Liver (tissue), 9 donors: ENCODE results near the gene TMEM266. TPM values are rescaled to one million over a fixed set of nuclear protein-coding genes. Genes with fewer than 3 reads are reported as not detected.

Experiments
- DNase-seq: peaks from one replicate; pipeline ENCODE4 v3.0.0-alpha.2; 2017; ENCODE audit warnings: low spot score
- H3K27ac ChIP-seq, 2 donors: one replicate each; pipeline ENCODE4 v1.7.0; 2013; ENCODE audit warnings: inconsistent platforms in 2 of 2, low read length in 2 of 2, control low read depth in 1 of 2, low read depth in 1 of 2, mild to moderate bottlenecking in 1 of 2
- H3K27me3 ChIP-seq, 4 donors: one replicate each; pipeline versions ENCODE4 v1.6.1 to v1.7.0; 2013; ENCODE audit warnings: low read length in 3 of 4, inconsistent platforms in 1 of 4, mild to moderate bottlenecking in 1 of 4, moderate library complexity in 1 of 4; ENCODE audit not compliant: control insufficient read depth in 4 of 4, insufficient read depth in 4 of 4
- H3K36me3 ChIP-seq, 4 donors: one replicate each; pipeline versions ENCODE4 v1.6.1 to v1.7.0; 2013; ENCODE audit warnings: low read length in 3 of 4, mild to moderate bottlenecking in 3 of 4, low read depth in 1 of 4, moderate library complexity in 1 of 4; ENCODE audit not compliant: control insufficient read depth in 4 of 4, insufficient read depth in 3 of 4
- H3K4me1 ChIP-seq, 4 donors: one replicate each; pipeline versions ENCODE4 v1.6.1 to v1.7.0; 2013; ENCODE audit warnings: low read length in 3 of 4, mild to moderate bottlenecking in 3 of 4, moderate library complexity in 1 of 4; ENCODE audit not compliant: control insufficient read depth in 4 of 4, insufficient read depth in 4 of 4
- H3K4me3 ChIP-seq, 3 donors: one replicate each; pipeline versions ENCODE4 v1.6.1 to v1.7.0; 2013; ENCODE audit warnings: low read length in 3 of 3, control low read depth in 1 of 3, low read depth in 1 of 3, mild to moderate bottlenecking in 1 of 3
- H3K9ac ChIP-seq, 2 donors: one replicate each; pipeline ENCODE4 v1.7.0; 2013; ENCODE audit warnings: low read length in 2 of 2, mild to moderate bottlenecking in 2 of 2, moderate library complexity in 2 of 2, control low read depth in 1 of 2, low read depth in 1 of 2
- H3K9me3 ChIP-seq, 4 donors: one replicate each; pipeline versions ENCODE4 v1.6.1 to v1.7.0; 2013; ENCODE audit warnings: low read length in 3 of 4; ENCODE audit not compliant: control insufficient read depth in 4 of 4
- EGR1 ChIP-seq, 2 donors: IDR thresholded peaks; 2 replicates each; pipeline ENCODE4 v1.6.1; 2016 to 2018; ENCODE audit warnings: antibody characterized with exemption in 2 of 2, low read depth in 2 of 2
- FOXA1 ChIP-seq: IDR thresholded peaks from 2 replicates; pipeline ENCODE4 v1.6.1; 2016; ENCODE audit warnings: antibody characterized with exemption
- GABPA ChIP-seq, 2 donors: IDR thresholded peaks in 1 of 2; conservative IDR thresholded peaks in 1 of 2; 2 replicates each; pipeline ENCODE4 v1.6.1; 2016; ENCODE audit warnings: antibody characterized with exemption in 2 of 2, mild to moderate bottlenecking in 1 of 2, moderate library complexity in 1 of 2
- SP1 ChIP-seq: IDR thresholded peaks from 2 replicates; pipeline ENCODE4 v1.6.1; 2018; ENCODE audit warnings: antibody characterized with exemption, mild to moderate bottlenecking
- WGBS: extraction: QIAGEN DNeasy Blood & Tissue Kit; methylation state at CpG from one replicate; pipeline ENCODE4 v1.1.7; 2013; 5-methylcytosine and 5-hydroxymethylcytosine counted together
- polyA plus RNA-seq, 2 donors: library from polyadenylated mRNA; stranded (reverse) in 1 of 2; unstranded in 1 of 2; fragments of 200-250 nt in 1 of 2; fragments of >200 nt in 1 of 2; fragmentation: Nextera tagmentation in 1 of 2; extraction: Ambion mirVana in 1 of 2; gene quantifications; one replicate each; pipeline versions ENCODE4 v1.2.1 to v1.2.3, GENCODE V29; 2013 to 2015
- total RNA-seq, 2 donors: library from RNA; depleted of rRNA; stranded (reverse); fragments of >200 nt; gene quantifications; one replicate each; pipeline ENCODE4 v1.2.3, GENCODE V29; 2014
- TF ChIP-seq, protein P1 (sequence below): IDR thresholded peaks from 2 replicates; pipeline ENCODE4 v1.6.1; 2016; ENCODE audit warnings: antibody characterized with exemption
- donor health status: healthy.
- donor health status: healthy.
- donor health status: healthy.
- donor health status: healthy.
- donor health status: healthy.

TMEM266 gene
- total and polyA plus RNA-seq, 4 donors: 0.25 to 1.3 TPM; not detected in 2

DNA sequence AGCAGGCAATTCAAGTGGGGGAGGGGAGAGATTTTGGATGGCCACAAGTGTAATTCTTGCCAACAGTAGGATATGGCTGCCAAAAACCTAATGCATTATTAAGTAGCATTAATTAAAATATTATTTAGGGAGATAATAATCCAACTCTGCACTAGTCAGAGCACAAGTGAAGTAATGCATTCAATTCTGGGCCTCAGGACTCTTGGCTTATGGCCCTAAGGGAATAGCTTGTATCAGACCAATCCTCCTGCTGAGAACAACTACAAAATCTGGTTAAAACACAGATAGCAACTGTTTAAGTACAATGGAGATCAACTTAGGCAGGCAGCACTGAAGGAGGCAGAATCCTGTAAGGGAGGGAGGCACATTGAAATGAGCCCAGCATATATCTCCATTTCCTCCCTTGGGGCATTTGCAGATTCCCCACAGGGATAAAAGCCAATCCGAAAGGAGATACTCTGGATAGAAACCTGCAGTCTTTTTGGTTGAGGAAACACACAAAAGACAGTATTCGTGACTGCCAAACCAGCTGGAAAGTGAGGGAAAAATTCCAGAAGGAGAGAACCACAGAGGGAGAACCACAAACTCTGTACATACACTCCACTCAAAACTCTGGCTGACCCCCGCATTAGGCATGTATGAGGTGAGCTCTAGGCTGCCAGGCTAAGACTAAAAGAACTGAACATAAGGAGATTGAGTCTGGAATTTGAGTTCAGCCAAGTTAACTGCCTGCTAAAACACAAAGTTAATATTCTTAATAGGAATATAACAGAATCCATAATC lies 194.1 kb downstream of the TMEM266 start:
- DNase-seq: no peak
- TF ChIP-seq FOXA1: no peak
- TF ChIP-seq, protein P1, sequence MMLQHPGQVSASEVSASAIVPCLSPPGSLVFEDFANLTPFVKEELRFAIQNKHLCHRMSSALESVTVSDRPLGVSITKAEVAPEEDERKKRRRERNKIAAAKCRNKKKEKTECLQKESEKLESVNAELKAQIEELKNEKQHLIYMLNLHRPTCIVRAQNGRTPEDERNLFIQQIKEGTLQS: no peak
- TF ChIP-seq SP1: no peak
- no peak for TF ChIP-seq GABPA (IDR thresholded peaks at IDR 0.05 in 1 of 2, conservative IDR thresholded peaks at IDR 0.05 in 1 of 2)
- no peak for TF ChIP-seq EGR1 (IDR thresholded peaks at IDR 0.05; ENCODE audit: low read depth in 2 of 2)
- Histone ChIP-seq H3K4me3 (no peak overlapping the region), H3K9ac (no peak overlapping the region), H3K36me3 (peaks cover 0 to 8% (median 4%) of the 10 kb centered on the region in 4 donors), H3K4me1 (no peaks in the 10 kb centered on the region), H3K27me3 (no peaks in the 10 kb centered on the region), H3K27ac (no peak overlapping the region), H3K9me3 (no peaks in the 10 kb centered on the region)
- WGBS: 88% methylated on average over 3 of the region's 3 CpGs

Other genes with a start within 250 kb of the TMEM266 start
- gene UBE2Q2, start 216.5 kb upstream of the TMEM266 start, total RNA-seq: 10 to 100 TPM in 1 of 2 donors, 1 to 10 TPM in 1; 6.5 to 14.4 TPM
- 1 to 10 TPM; 2.4 to 4.0 TPM for gene UBE2Q2, start 216.5 kb upstream of the TMEM266 start, polyA plus RNA-seq
- gene FBXO22, start 156.1 kb upstream of the TMEM266 start, total RNA-seq: 10 to 100 TPM; 23.1 to 40.8 TPM
- gene FBXO22, start 156.1 kb upstream of the TMEM266 start, polyA plus RNA-seq: 10 to 100 TPM; 16.8 to 40.6 TPM
- gene NRG4, start 47.6 kb upstream of the TMEM266 start, total RNA-seq: 1 to 10 TPM in 1 of 2 donors, not detected in 1; 1.3 TPM
- 1 to 10 TPM in 1 of 2 donors, under 1 TPM in 1; 0.51 to 1.0 TPM for gene NRG4, start 47.6 kb upstream of the TMEM266 start, polyA plus RNA-seq